Endodermal cell (in vitro differentiated cells): ENCODE data around the gene ATRNL1. TPM values are rescaled to one million over a fixed set of nuclear protein-coding genes. Genes with fewer than 3 reads are reported as not detected.

Experiments used
- DNase-seq: peaks from one replicate; pipeline ENCODE4 v3.0.0-alpha.2; 2017
- H3K27ac ChIP-seq: 2 replicates; pipeline ENCODE4 v1.5.1; 2013; ENCODE audit warnings: mild to moderate bottlenecking, low read depth, low read length, moderate library complexity
- H3K27me3 ChIP-seq: 2 replicates; pipeline ENCODE4 v1.6.1; 2013; ENCODE audit warnings: mild to moderate bottlenecking, low read length, moderate library complexity; ENCODE audit not compliant: insufficient read depth, control insufficient read depth, poor library complexity, severe bottlenecking
- H3K36me3 ChIP-seq: 2 replicates; pipeline ENCODE4 v1.7.0; 2013; ENCODE audit warnings: mild to moderate bottlenecking, low read length, moderate library complexity; ENCODE audit not compliant: control insufficient read depth, insufficient read depth
- H3K4me1 ChIP-seq: one replicate; pipeline ENCODE4 v1.7.0; 2013; ENCODE audit warnings: low read length; ENCODE audit not compliant: control insufficient read depth, insufficient read depth
- H3K4me3 ChIP-seq: 2 replicates; pipeline ENCODE4 v1.5.1; 2013; ENCODE audit warnings: mild to moderate bottlenecking, low read length, moderate library complexity
- H3K9ac ChIP-seq: 2 replicates; pipeline ENCODE4 v1.6.1; 2013; ENCODE audit warnings: mild to moderate bottlenecking, low read length, moderate library complexity; ENCODE audit not compliant: poor library complexity, severe bottlenecking; ENCODE audit errors: extremely low read depth
- H3K9me3 ChIP-seq: 2 replicates; pipeline ENCODE4 v1.6.1; 2013; ENCODE audit warnings: mild to moderate bottlenecking, low read length, moderate library complexity; ENCODE audit not compliant: control insufficient read depth
- H3K27ac Mint-ChIP-seq: 2 replicates; pipeline ENCODE4 v1.8.0; 2020; ENCODE audit warnings: mixed read lengths
- H3K27me3 Mint-ChIP-seq: 2 replicates; pipeline ENCODE4 v1.8.0; 2021; ENCODE audit warnings: mild to moderate bottlenecking, mixed read lengths; ENCODE audit not compliant: insufficient read depth
- H3K36me3 Mint-ChIP-seq: 2 replicates; pipeline ENCODE4 v1.8.0; 2020; ENCODE audit warnings: low read depth, mixed read lengths
- H3K4me1 Mint-ChIP-seq: 2 replicates; pipeline ENCODE4 v1.8.0; 2020; ENCODE audit warnings: mixed read lengths
- H3K4me3 Mint-ChIP-seq: 2 replicates; pipeline ENCODE4 v1.8.0; 2020; ENCODE audit warnings: mild to moderate bottlenecking, moderate library complexity, mixed read lengths
- H3K9me3 Mint-ChIP-seq: 2 replicates; pipeline ENCODE4 v1.8.0; 2020; ENCODE audit warnings: mild to moderate bottlenecking, mixed read lengths
- WGBS, 2 experiments: methylation state at CpG; one replicate each; pipeline versions ENCODE4 v1.1.5 to v1.1.7; 2013; ENCODE audit warnings: missing lambda C conversion rate in 2 of 2, mixed read lengths in 1 of 2; ENCODE audit not compliant: insufficient coverage in 1 of 2, insufficient read length in 1 of 2; 5-methylcytosine and 5-hydroxymethylcytosine counted together
- total RNA-seq, 2 donors: library from RNA; stranded (reverse); fragmentation: NEBNext Ultra II Directional in 1 of 2; extraction: Animal tissue kit (Norgen Biotek cat#: 25700) in 1 of 2; gene quantifications; 2 replicates in 1 of 2; 3 replicates in 1 of 2; pipeline ENCODE4 v1.2.1, GENCODE V29; 2021
- TF ChIP-seq, protein P1 (sequence below): fragments of 200-600 bp; sonication (generic); conservative IDR thresholded peaks from 2 replicates; pipeline ENCODE4 v1.5.0; 2021; ENCODE audit warnings: antibody characterized with exemption, mild to moderate bottlenecking

Gene ATRNL1
- total RNA-seq, 2 donors from 2014 or later: 8.0 to 9.0 TPM

DNA sequence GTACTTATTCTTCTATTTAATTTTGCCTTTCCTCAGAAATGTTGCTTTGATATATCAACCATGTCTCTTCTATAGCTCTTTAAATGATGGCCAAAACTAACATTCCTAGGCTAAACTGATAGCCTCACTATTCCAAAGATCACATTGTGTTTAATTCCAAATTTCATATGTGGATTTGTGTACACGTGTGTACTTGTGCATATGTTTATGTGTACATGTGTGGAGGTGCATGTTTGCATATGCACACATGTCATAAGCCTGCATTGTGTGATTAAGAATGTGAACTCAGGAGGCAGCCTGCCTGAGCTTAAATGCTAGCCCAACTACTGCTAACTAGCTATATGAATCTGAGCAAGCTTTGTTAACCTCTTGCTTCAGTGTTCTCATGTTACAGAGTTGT lies 753.4 kb downstream of the ATRNL1 start:
- no peak overlapping the region for H3K9ac ChIP-seq
- Mint-ChIP-seq H3K27ac (no peak overlapping the region), H3K4me3 (no peak overlapping the region), H3K4me1 (no peaks in the 10 kb centered on the region), H3K9me3 (no peaks in the 10 kb centered on the region), H3K36me3 (no peaks in the 10 kb centered on the region), H3K27me3 (no peaks in the 10 kb centered on the region)
- H3K4me1 ChIP-seq: no peaks in the 10 kb centered on the region
- WGBS, 2 experiments: 60 to 96% methylated on average over 1 of the region's 1 CpG
- TF ChIP-seq, protein P1, sequence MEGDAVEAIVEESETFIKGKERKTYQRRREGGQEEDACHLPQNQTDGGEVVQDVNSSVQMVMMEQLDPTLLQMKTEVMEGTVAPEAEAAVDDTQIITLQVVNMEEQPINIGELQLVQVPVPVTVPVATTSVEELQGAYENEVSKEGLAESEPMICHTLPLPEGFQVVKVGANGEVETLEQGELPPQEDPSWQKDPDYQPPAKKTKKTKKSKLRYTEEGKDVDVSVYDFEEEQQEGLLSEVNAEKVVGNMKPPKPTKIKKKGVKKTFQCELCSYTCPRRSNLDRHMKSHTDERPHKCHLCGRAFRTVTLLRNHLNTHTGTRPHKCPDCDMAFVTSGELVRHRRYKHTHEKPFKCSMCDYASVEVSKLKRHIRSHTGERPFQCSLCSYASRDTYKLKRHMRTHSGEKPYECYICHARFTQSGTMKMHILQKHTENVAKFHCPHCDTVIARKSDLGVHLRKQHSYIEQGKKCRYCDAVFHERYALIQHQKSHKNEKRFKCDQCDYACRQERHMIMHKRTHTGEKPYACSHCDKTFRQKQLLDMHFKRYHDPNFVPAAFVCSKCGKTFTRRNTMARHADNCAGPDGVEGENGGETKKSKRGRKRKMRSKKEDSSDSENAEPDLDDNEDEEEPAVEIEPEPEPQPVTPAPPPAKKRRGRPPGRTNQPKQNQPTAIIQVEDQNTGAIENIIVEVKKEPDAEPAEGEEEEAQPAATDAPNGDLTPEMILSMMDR: no peak
- no peak for DNase-seq
- no peaks in the 10 kb centered on the region for H3K27me3 ChIP-seq
- no peaks in the 10 kb centered on the region for H3K36me3 ChIP-seq
- no peak overlapping the region for H3K27ac ChIP-seq
- no peaks in the 10 kb centered on the region for H3K9me3 ChIP-seq
- H3K4me3 ChIP-seq: no peak overlapping the region

GRCh38 chr10:115849197-115849596 lies 756.0 kb downstream of the ATRNL1 start:
- Mint-ChIP-seq H3K27ac (no peak overlapping the region), H3K9me3 (no peaks in the 10 kb centered on the region), H3K27me3 (no peaks in the 10 kb centered on the region), H3K4me3 (no peak overlapping the region), H3K36me3 (no peaks in the 10 kb centered on the region), H3K4me1 (no peaks in the 10 kb centered on the region)
- H3K4me1 ChIP-seq: no peaks in the 10 kb centered on the region
- no peaks in the 10 kb centered on the region for H3K27me3 ChIP-seq
- H3K9me3 ChIP-seq: no peaks in the 10 kb centered on the region
- TF ChIP-seq, protein P1: no peak
- no peak overlapping the region for H3K9ac ChIP-seq
- 85% methylated on average over 2 of the region's 2 CpGs; no CpG with 5 or more reads in 1 of the 2 experiments for WGBS, 2 experiments
- H3K4me3 ChIP-seq: no peak overlapping the region
- no peak for DNase-seq
- H3K36me3 ChIP-seq: no peaks in the 10 kb centered on the region
- no peak overlapping the region for H3K27ac ChIP-seq

- TF ChIP-seq, protein P1: no peak
- H3K36me3 ChIP-seq: no peaks in the 10 kb centered on the region
- no peak for DNase-seq
- no peak overlapping the region for H3K27ac ChIP-seq
- H3K27me3 ChIP-seq: no peaks in the 10 kb centered on the region
- H3K9ac ChIP-seq: no peak overlapping the region
- no peak overlapping the region for H3K4me3 ChIP-seq
- no peaks in the 10 kb centered on the region for H3K4me1 ChIP-seq
- no peaks in the 10 kb centered on the region for H3K9me3 ChIP-seq
- Mint-ChIP-seq H3K9me3 (no peaks in the 10 kb centered on the region), H3K4me3 (no peak overlapping the region), H3K27ac (no peak overlapping the region), H3K27me3 (no peaks in the 10 kb centered on the region), H3K4me1 (no peaks in the 10 kb centered on the region), H3K36me3 (no peaks in the 10 kb centered on the region)
- no CpG with 5 or more reads among the region's 1 CpG for WGBS, 2 experiments
Observed at GRCh38 chr10:115850666-115851065, 757.5 kb downstream of the ATRNL1 start.
